ENCODE data around the gene RADIL. TPM values are rescaled to one million over a fixed set of nuclear protein-coding genes. Genes with fewer than 3 reads are reported as not detected.

RADIL gene
- polyA plus RNA-seq, 3 donors = not detected

- Histone ChIP-seq H3K27ac (ENCODE audit: low read depth in 1 of 2, low read length in 2 of 2) (no peak overlapping the region), H3K27me3 (ENCODE audit: control insufficient read depth in 2 of 2, insufficient read depth in 2 of 2, low read length in 2 of 2) (no peaks in the 10 kb centered on the region), H3K4me2 (replicated peaks; ENCODE audit: extremely low read depth, low read length, poor library complexity, severe bottlenecking) (no peak overlapping the region), H2AFZ (ENCODE audit: insufficient read depth, low read depth, low read length, poor library complexity, severe bottlenecking) (no peak overlapping the region), H3K9me3 (replicated peaks in 1 of 2; ENCODE audit: control insufficient read depth in 1 of 2, insufficient read depth in 1 of 2, low read length in 2 of 2) (no peaks in the 10 kb centered on the region), H3K36me3 (replicated peaks in 1 of 2; ENCODE audit: control insufficient read depth in 1 of 2, insufficient read depth in 2 of 2, low read length in 2 of 2) (peaks cover 35 to 67% of the 10 kb centered on the region in 2 donors), H3K9ac (ENCODE audit: insufficient read depth, low read length, poor library complexity, severe bottlenecking) (no peak overlapping the region), H4K20me1 (ENCODE audit: insufficient read depth, low read length) (peaks cover 49% of the 10 kb centered on the region), H3K4me3 (replicated peaks in 1 of 3; ENCODE audit: low read depth in 2 of 3, low read length in 3 of 3) (no peak overlapping the region), H3K4me1 (ENCODE audit: control insufficient read depth in 1 of 2, insufficient read depth in 2 of 2, low read length in 2 of 2) (peaks cover 18 to 19% of the 10 kb centered on the region in 2 donors), H3K79me2 (ENCODE audit: insufficient read depth, low read length) (peaks cover 78% of the 10 kb centered on the region)
- H3K27me3 Mint-ChIP-seq (ENCODE audit: low read depth in 3 of 3) = peaks cover 0 to 1% (median 0%) of the 10 kb centered on the region in 3 donors
- WGBS (ENCODE audit: insufficient coverage) = 95% methylated on average over 17 of the region's 20 CpGs
- intact Hi-C loops (cut with micrococcal nuclease) = loop anchor here in 1 of 2 donors (5.0 to 10.0 kb wide), 2 partner anchors 69 to 137 kb away; partner anchors contain the start of gene FOXK1
- no peak for DNase-seq
- H3K9me3 Mint-ChIP-seq = peaks cover 0 to 2% (median 0%) of the 10 kb centered on the region in 7 donors
- TF ChIP-seq CTCF (IDR thresholded peaks at IDR 0.05) = no peak
- H3K36me3 Mint-ChIP-seq = peaks cover 33 to 65% of the 10 kb centered on the region in 2 donors
- H3K4me3 Mint-ChIP-seq = no peak overlapping the region
- H3K4me1 Mint-ChIP-seq = peaks cover 23% of the 10 kb centered on the region
- H3K27ac Mint-ChIP-seq = no peak overlapping the region
These were observed 132.0 kb downstream of the RADIL start for GRCh38 chr7:4751398-4751947.

GRCh38 chr7:4749798-4750197, 133.7 kb downstream of the RADIL start:
- Histone ChIP-seq H3K36me3 (replicated peaks in 1 of 2; ENCODE audit: control insufficient read depth in 1 of 2, insufficient read depth in 2 of 2, low read length in 2 of 2) (peaks cover 19 to 50% of the 10 kb centered on the region in 2 donors), H3K4me1 (ENCODE audit: control insufficient read depth in 1 of 2, insufficient read depth in 2 of 2, low read length in 2 of 2) (peaks cover 31 to 32% of the 10 kb centered on the region in 2 donors)
- intact Hi-C loops (cut with micrococcal nuclease) = loop anchor here (5.0 to 10.0 kb wide), 3 partner anchors 37 to 135 kb away; partner anchors contain the start of gene FOXK1 (in 2 of the 2)

More at GRCh38 chr7:4749798-4750197, 133.7 kb downstream of the RADIL start:
- H3K79me2 ChIP-seq (ENCODE audit: insufficient read depth, low read length) = peaks cover 77% of the 10 kb centered on the region
- H3K9ac ChIP-seq (ENCODE audit: insufficient read depth, low read length, poor library complexity, severe bottlenecking) = no peak overlapping the region
- 97% methylated on average over 11 of the region's 15 CpGs for WGBS (ENCODE audit: insufficient coverage)
- no peak for TF ChIP-seq CTCF (IDR thresholded peaks at IDR 0.05)
- Mint-ChIP-seq H3K4me3 (no peak overlapping the region), H3K27me3 (ENCODE audit: low read depth in 3 of 3) (peaks cover 0 to 2% (median 1%) of the 10 kb centered on the region in 3 donors), H3K27ac (peak overlapping the region in 2 of 7 donors; percentile 30 to 46), H3K36me3 (peaks cover 19 to 48% of the 10 kb centered on the region in 2 donors), H3K4me1 (peaks cover 37% of the 10 kb centered on the region), H3K9me3 (peaks cover 0 to 3% (median 0%) of the 10 kb centered on the region in 7 donors)
- H3K4me2 ChIP-seq (replicated peaks; ENCODE audit: extremely low read depth, low read length, poor library complexity, severe bottlenecking) = no peak overlapping the region
- peaks cover 49% of the 10 kb centered on the region for H4K20me1 ChIP-seq (ENCODE audit: insufficient read depth, low read length)
- no peaks in the 10 kb centered on the region for H3K9me3 ChIP-seq (replicated peaks in 1 of 2; ENCODE audit: control insufficient read depth in 1 of 2, insufficient read depth in 1 of 2, low read length in 2 of 2)
- no peak overlapping the region for H3K4me3 ChIP-seq (replicated peaks in 1 of 3; ENCODE audit: low read depth in 2 of 3, low read length in 3 of 3)
- DNase-seq = no peak
- H3K27ac ChIP-seq (ENCODE audit: low read depth in 1 of 2, low read length in 2 of 2) = peak overlapping the region in 1 of 2 donors; percentile 45
- no peaks in the 10 kb centered on the region for H3K27me3 ChIP-seq (ENCODE audit: control insufficient read depth in 2 of 2, insufficient read depth in 2 of 2, low read length in 2 of 2)
- no peak overlapping the region for H2AFZ ChIP-seq (ENCODE audit: insufficient read depth, low read depth, low read length, poor library complexity, severe bottlenecking)
